ENCODE measurements around the gene RPS6KA1.
"Not testable (repeated sequence)": the region's sequence is repeated elsewhere in the genome, so short reads cannot be mapped to it uniquely, and the experiment has no call there.

The RPS6KA1 gene

DNA sequence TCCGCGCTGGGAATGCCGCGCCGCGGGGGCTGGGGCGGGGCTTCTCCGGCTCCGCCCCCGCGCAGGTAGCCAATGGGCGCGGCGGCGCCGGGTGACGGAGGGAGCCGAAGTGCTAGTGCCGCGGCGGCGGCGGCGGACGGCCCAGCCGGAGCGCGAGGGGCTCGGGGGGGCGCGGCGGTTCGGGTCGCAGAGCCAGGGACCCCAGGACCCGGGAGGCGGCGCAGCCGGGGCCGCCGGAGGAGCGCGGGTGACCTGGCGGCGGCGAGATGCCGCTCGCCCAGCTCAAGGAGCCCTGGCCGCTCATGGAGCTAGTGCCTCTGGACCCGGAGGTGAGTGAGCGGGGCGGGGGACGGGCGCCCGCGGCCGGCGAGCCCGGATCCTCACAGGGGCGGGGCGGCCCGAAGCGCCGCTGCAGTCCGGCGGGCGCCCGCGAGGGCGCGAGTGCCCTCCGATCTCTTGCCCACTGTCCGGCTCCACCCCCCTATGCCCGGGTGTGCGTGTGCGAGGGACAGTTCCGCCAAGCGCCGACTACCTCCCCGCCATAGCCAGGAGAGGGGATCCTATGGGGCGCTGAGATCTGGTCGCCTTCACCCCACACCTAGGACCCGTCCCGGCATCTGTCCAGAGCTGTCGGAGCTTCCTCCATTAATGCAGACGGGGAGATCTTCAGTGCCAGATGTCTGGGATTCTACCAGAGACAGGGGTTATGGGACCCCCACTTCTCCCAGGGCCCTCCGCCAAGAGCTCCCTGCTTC lies at the start of gene RPS6KA1:
RPS6KA1 (plus strand) TSS at position 107 of the 755 bp plus-strand sequence; CDS start at position 267, 160 bp downstream.
- peak; percentile 22 to 65 (median 41) for DNase-seq (ENCODE audit: low read depth in 3 of 3)

DNA sequence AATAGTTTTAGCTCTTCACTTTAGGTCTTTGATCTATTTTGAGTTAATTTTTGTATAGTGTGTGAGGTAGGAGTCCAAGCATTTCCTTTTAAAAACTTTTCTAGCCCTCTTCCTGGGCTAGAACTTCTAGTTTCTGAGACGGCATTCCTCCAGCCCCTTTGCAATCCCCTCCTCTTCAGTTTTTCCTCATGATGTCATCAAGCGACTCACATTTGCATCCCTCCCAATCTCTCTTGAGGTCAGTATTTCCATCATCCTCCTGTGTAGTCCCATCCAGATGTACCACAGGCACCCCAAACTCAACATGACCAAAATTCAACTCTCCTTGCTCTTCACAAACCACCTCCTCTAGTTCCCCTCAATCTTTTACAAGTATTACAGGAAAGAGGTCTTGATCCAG lies 46.6 kb upstream of the RPS6KA1 start:
- no peak for DNase-seq (ENCODE audit: low read depth in 3 of 3)

DNA sequence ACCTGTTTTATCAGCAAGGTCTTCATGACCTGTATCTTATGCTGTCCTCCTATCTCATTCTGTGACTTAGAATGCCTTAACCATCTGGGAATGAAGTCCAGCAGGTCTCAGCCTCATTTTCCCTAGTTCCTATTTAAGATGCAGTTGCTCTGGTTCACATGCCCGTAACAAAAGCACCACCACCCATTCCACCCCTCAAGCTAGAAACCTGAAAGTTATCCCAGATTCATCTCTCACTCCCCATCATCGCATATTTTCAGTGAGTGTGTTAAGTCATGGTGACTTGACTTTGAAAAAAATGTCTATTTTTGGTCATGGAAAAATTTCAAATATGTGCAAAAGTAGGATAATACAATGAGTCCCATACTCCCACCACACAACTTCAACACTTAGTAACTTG lies 45.6 kb upstream of the RPS6KA1 start:
- DNase-seq (ENCODE audit: low read depth in 3 of 3): no peak

DNA sequence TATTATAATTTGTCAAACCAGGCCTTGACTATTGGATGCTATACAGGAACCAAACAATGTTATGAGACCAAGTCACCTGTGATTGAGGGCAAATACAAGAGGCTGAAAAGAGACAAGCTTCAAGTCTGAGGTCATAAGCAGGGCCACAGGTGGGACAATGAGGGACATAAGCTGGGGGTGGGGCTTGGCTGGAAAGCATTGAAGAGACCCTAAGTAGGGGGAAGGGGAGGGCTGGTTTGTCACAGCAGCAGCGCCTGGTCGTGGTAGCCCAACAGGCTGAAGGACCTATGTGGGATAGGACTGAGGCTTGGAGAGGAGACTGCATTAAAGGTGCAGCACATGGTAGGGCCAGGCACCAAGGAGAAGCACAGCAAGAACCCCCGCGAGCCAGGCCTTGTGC lies 39.4 kb upstream of the RPS6KA1 start:
- DNase-seq (ENCODE audit: low read depth in 3 of 3): no peak

DNA sequence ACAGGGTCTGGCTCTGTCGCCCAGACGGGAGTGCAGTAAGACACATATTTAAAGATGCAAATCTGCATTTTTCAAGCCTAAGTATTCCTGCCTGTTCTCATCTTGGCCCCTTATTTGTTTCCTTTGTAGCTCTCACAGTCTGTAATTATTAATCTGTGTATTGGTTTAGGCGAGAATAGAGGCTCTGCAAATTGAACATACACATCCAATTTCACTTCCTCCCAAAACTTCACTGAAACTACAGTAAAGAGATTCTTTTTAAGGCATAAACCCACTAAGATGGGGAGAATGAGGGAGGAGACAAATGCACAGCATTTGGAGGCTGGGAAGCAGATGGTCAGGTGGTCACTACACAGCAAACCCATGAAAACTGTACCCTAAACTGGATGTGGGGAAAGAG lies 36.3 kb upstream of the RPS6KA1 start:
- no peak for DNase-seq (ENCODE audit: low read depth in 3 of 3)

DNA sequence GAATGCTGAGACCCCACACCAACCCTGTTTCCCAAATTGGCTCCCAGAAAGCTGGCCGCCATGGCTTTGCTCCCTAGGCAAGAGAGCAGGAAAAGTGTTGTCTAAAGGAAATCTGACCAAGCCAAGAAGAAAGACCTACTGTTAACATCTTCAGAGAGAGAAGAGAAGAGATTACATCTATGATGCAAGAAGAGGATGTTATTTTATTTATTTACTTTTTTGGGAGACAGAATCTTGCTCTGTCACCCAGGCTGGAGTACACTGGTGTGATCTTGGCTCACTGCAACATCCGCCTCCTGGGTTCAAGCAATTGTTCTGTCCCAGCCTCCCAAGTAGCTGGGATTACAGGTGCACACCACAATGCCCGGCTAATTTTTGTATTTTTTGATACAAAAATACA lies 35.6 kb upstream of the RPS6KA1 start:
- no peak for DNase-seq (ENCODE audit: low read depth in 3 of 3)

DNA sequence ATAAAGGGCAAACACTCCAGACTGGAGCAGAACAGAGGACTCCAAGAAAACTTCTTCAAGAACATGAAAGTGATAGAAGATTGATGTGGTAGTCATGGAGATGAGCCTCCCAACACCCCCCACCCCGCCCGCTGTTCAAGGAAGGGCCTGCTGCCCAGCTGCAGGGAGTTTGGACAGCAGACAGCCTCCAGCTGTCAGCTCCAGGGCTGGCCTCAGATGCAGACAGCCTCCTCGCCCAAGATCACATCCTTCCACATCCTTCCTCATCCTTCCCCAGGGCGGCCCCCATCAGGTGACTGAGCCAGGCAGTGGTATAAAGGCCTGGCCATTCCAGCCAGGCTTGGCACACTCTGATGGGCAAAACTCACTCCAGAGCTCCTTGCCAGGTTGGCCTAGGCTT lies 32.7 kb upstream of the RPS6KA1 start:
- DNase-seq (ENCODE audit: low read depth in 3 of 3): no peak

DNA sequence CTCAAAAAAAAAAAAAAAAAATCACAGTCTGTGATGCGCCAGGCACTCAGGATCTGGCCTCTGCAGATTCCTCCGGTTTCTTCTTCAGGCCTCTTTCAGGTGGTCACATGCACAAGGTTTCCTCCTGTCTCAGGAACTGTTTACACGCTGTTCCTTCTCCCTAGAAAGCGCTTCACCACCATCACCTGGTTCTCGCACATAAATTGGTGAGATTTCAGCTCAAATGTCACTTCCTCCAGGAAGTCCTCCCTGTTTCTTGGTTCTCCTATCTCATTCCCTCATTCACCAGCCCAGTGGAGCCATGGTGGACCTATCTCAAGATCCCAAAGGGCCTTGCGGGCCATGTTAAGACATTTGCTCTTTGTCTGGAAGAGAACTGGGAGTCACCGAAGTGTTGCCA lies 30.7 kb upstream of the RPS6KA1 start:
- no peak for DNase-seq (ENCODE audit: low read depth in 3 of 3)

DNA sequence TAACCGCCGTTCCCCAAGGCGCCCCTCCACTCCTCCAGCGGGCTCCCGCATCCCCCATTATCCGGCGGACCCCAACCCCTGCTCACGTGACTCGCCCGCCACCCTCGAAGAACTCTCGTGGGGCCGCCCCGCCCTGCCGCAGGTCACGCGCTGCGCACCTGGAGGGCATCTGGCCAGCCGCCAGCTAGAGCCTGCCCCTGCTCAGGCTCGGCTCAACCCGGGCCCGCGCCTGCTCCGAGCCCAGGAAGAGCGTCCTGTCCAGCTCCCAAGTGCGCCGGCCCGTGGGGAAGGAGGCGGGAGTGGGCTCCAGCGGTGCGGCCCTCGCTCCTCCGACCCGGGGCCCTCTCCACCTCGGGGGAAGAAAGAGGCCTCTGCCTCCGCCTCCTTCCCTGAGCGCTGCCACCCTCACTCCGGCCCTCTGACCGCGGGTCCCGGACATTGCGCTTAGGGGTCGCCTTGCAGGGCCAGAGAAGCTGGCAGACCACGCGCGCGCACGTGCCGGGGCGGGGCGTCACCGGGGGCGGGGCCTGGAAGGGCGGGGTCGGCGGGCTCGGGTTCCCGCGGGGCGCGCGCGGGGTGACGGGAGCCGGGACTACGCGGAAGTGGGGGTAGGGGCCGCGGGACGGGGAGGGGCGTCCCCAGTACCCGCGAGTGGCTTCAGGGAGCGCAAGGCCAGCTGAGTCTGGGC lies 28.9 kb upstream of the RPS6KA1 start:
- peak; percentile 84 to 93 (median 88) for DNase-seq (ENCODE audit: low read depth in 3 of 3)

DNA sequence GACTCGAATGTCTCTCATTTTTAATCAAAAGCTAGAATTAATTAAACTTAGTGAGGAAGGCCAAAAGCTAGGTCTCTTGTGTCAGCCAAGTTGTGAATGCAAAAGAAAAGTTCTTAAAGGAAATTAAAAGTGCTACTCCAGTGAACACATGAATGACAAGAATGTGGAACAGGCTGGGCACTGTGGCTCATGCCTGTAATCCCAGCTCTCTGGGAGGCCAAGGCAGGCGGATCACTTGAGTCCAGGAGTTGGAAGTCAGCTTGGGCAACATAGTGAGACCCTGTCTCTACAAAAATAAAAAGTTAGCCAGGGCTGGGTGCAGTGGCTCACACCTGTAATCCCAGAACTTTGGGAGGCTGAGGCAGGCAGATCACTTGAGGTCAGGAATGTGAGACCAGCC lies 18.9 kb upstream of the RPS6KA1 start:
- DNase-seq (ENCODE audit: low read depth in 3 of 3): not testable (repeated sequence)

DNA sequence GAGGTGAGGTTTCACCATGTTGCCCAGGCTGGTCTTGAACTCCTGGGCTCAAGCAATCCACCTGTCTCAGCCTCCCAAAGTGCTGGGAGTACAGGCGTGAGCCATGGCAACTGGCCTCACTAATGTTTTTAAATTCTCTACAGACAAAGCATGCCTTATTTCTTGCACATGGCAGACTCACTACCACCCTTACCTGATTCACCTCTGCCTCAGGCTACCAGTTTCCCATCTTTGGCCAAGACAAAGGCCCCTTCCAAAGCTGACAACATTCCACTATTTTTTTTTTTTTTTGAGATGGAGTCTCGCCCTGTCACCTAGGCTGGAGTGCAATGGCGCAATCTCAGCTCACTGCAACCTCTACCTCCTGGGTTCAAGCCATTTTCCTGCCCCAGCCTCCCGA lies 13.7 kb upstream of the RPS6KA1 start:
- not testable (repeated sequence) for DNase-seq (ENCODE audit: low read depth in 3 of 3)

DNA sequence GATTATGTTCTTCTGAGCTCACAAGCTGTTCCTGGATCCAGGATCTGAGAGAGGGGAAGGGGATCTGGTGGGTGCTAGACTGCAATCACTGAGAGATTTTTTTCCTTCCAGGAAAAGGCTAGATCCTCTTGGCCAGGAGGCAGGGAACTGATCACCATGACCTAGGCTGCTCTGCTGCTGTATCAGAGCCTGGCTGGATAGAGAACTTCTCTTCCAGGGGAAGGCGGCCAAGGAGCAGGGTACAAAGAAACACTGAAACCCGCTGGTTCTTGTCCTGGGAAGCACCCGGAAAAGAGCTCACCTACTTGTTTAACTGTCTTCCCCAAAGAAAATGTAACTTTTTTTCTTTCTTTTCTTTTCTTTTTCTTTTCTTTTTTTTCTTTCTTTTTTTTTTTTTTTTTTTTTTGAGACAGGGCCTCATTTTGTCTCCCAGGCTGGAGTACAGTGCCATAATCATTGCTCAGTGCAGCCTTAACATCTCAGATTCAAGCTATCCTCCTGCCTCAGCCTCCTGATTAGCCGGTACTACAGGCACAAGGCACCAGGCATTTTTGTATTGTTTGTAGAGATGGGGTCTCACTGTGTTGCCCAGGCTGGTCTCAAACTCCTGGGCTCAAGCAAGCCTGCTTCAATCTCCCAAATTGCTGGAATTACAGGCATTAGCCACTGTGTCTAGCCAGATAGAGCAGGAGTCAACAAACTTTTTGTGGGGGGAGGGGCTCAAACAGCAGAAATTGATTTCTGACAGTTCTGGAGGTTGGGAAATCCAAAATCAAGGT lies 12.4 kb upstream of the RPS6KA1 start:
- no peak for DNase-seq (ENCODE audit: low read depth in 3 of 3)

DNA sequence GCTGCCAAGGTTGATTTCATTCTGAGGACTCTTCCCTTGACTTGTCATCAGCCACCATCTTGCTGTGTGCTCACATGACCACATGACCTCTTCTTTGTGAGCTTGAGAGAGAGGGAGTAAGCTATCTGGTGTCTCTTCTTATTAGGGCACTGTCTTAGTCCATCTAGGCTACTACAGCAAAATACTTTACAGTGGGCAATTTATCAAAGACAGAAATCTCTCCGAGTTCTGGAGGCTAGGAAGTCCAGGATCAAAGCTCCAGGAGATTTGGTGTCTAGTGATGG lies 11.9 kb upstream of the RPS6KA1 start:
- DNase-seq (ENCODE audit: low read depth in 3 of 3): no peak

DNA sequence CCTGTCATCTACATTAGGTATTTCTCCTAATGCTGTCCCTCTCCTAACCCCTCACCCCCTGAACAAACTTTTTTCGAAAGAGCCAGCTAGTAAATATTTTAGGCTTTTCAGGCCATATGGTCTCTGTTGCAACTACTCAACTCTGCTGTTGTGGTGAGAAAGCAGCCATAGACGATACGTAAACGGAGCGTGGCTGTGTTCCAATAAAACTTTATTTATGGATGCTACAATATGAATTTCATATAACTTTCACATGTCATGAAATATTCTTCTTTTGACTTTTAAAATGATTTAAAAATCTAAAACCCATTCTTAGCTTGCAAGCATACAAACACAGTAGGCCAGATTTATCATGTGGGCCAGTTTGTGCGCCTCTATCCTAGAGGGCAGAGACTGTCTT lies 11.2 kb upstream of the RPS6KA1 start:
- no peak for DNase-seq (ENCODE audit: low read depth in 3 of 3)

DNA sequence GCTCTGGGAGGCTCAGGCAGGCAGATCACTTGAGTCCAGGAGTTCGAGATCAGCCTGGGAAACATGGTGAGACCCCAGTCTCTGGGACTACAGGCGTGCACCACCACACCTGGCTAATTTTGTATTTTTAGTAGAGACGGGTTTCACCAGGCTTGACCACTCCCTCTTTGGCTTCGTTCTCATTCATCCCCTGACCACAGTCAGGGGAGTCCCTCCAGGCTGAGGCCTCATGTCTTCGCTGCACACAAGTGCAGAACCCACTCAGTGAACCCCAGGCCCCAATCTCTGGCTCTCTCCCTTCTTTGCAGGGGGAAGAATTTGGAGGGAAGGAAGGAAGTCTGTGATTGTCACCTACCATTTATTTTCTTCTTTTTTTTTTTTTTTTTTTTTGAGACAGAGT lies 9.2 kb upstream of the RPS6KA1 start:
- no peak for DNase-seq (ENCODE audit: low read depth in 3 of 3)

DNA sequence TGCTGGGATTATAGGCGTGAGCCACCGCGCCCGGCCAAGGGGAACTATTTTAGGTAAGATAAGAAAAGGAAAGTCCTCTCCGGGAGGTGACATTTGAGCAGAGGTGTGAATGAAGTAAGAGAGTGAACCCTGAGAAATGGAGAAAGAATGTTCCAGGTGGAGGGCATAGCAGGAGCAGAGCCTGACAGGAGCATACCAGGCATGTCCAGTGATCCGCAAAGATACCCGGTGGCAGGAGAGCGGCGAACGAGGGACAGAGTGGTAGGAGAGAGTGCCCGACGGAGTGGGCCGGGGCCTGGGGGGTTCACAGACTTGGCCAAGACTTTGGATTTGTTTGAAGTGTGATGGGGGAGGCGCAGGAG lies 7.9 kb upstream of the RPS6KA1 start:
- no peak for DNase-seq (ENCODE audit: low read depth in 3 of 3)

DNA sequence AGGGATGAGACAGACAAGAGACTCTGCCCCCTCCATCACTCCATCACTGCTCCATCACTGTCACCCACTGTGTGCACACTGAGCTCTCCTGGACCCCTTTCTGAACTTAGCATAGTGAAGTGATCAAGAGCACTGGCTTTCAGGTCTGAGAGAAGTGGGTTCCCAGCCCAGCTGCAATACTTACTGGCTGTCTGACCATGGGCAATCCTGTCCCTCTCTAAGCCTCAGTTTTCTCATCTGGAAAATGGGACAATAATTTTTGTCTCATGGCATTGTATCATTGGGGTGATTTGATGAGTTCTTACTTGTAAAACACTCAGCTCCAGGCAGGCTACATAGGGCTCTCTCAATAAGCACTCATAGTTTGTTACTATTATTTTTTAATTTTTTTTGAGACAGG lies 7.5 kb upstream of the RPS6KA1 start:
- no peak for DNase-seq (ENCODE audit: low read depth in 3 of 3)

DNA sequence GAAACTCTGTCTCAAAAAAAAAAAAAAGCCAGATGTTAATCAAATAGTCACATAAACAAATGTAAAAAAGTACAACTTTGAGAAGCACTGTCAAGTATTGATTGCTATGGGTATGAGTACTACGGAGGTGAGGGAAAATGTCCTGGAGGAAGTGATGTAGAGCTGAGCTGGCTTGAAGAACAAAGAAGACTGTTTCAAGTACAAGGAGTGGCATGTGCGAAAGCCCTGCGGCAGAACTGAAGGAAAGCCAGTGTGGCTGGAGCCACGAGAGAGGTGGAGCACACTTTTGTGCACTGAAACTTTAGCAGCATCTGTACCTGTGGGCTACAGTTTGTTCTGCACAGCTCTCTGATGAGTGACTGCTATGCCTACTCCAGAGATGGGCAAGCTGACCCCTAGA lies 5.4 kb upstream of the RPS6KA1 start:
- DNase-seq (ENCODE audit: low read depth in 3 of 3): no peak

DNA sequence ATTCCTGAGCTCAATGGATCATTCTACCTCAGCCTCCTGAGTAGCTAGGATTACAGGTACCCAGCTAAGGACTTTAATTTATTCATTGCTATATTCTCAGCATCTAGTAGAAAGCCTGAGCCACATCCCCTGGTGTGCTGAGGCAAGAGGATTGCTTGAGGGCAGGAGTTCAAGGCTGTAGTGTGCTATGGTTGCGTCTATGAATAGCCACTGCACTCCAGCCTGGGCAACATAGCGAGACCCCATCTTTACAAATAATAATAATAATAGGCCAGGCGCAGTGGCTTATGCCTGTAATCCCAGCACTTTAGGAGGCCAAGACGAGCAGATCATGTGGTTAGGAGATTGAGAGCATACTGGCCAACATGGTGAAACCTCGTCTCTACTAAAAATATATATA lies 3.3 kb upstream of the RPS6KA1 start:
- no peak for DNase-seq (ENCODE audit: low read depth in 3 of 3)

DNA sequence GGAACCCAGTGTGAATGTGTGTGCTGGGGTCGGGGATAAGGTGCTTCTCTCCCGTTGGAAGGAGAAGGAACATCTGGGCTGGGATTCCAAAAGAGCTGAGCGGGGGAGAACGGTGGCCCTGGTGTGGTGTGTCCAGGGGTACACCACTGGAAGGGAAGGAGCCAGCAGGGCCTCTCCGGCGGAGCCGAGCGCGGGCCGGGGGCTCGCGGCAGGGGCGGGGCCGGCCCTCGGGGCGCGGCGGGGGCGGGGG lies 231 bp upstream of the RPS6KA1 start:
- DNase-seq (ENCODE audit: low read depth in 3 of 3): no peak

DNA sequence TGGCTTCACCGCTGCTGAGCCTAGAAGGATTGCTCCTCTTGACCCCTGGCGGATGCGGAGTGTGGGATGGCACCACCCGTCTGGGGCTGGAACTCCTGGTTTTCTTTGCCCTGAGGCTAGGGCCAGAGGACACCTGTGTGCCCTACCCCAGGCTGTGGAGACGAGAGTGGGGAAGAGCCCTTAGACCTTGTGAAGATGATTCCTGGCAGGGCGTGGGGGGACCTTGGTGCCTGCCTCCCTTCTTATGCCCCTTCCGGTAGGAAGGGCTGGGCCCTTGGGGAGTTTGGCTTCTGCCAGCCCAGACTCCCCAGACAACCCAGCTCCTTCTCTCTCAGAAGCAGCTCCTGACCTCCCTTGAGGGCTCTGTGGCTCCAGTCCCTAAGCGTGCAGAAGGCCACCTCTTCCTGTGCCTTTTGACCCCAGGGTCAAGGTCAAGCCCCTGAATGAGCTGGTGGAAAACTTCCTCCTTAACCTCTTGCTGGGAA lies 891 bp downstream of the RPS6KA1 start:
- DNase-seq (ENCODE audit: low read depth in 3 of 3): no peak

DNA sequence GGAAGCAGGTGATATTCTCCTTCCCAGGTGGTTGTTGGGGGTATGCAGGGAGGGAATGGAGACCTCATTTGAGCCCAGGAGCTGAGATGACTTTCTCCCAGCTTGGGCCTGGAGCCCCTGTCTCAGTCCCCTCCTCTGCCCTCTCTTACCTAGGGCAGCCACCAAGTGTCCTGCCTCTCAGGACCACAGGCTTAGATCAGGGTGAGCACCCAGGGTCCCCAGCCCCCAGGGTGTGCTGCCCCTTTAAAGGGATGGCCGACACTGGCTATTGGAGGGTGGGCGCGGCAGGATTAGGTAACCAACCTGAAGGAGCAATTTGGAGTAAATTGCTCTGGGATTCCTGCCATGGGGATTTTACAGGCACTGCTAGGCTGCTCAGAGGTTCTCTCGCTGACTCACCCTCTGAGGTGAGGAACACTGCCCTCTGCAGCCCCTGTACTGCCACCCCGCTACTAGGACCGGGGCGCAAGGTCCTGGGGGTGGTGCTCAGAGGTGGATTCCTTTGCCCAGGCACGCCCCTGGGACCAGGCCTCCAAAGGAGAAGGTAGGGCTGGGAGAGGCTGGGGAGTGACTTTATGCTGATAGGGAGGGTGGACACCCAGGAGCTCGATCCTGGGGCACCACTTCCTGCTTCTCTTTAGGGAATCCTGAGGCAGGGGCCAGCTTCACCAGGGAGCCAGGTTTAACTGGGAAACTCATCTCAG lies 1.5 kb downstream of the RPS6KA1 start:
- DNase-seq (ENCODE audit: low read depth in 3 of 3): no peak

All from stimulated activated CD4-positive, alpha-beta T cell treated with anti-CD3 and anti-CD28 coated beads, TNF-alpha, amount 100 ng/mL, for 48 hours (primary cell).